Tibial nerve (tissue), 4 donors: Measurements from ENCODE around the gene RMND5B.
"Not testable (repeated sequence)": the region's sequence is repeated elsewhere in the genome, so short reads cannot be mapped to it uniquely, and the experiment has no call there.

Experiments used
- CTCF ChIP-seq, 5 experiments: fragments of 200-600 bp in 3 of 5; fragments of 450-650 bp in 2 of 5; sonication (generic) in 3 of 5; IDR thresholded peaks; one replicate each; pipeline ENCODE4 v1.5.1; 2016 to 2019; ENCODE audit warnings: antibody characterized with exemption in 5 of 5, mild to moderate bottlenecking in 3 of 5, moderate library complexity in 2 of 5
- EP300 ChIP-seq, 2 donors: sonication (generic); formaldehyde crosslinking; IDR thresholded peaks; one replicate each; pipeline ENCODE4 v1.6.1; 2017; ENCODE audit warnings: antibody characterized with exemption in 2 of 2, mild to moderate bottlenecking in 1 of 2

- not testable (repeated sequence) for TF ChIP-seq CTCF, EP300 (IDR thresholded peaks at IDR 0.05)
Observed at GRCh38 chr5:178130234-178130575, 609 bp upstream of the RMND5B start.
